Activated CD8-positive, alpha-beta T cell treated with anti-CD3 and anti-CD28 coated beads for 36 hours (primary cell): Measurements from ENCODE around the gene PRDM11. TPM values are rescaled to one million over a fixed set of nuclear protein-coding genes. Genes with fewer than 3 reads are reported as not detected.

Source experiments
- ATAC-seq: fragments of 200-7000 bp; cut with Tn5 transposase; one replicate; pipeline ENCODE4 v1.10.0; 2021; ENCODE audit warnings: mild to moderate bottlenecking, moderate library complexity
- CTCF ChIA-PET: fragments of 350-600 bp; sonication (Branson Sonifier 250); formaldehyde crosslinking; loops from one replicate; lab custom pipeline; 2021; ENCODE audit warnings: antibody characterized with exemption; lab: Charles Lee
- POLR2A ChIA-PET: fragments of 350-600 bp; sonication (Branson Sonifier 250); formaldehyde crosslinking; loops from one replicate; lab custom pipeline; 2021; ENCODE audit warnings: antibody characterized with exemption; lab: Charles Lee
- DNase-seq: peaks from one replicate; pipeline ENCODE4 v3.0.0-alpha.2; 2020
- H3K27ac Mint-ChIP-seq: one replicate; pipeline ENCODE4 v1.8.0; 2021; ENCODE audit warnings: mild to moderate bottlenecking, mixed read lengths
- H3K27me3 Mint-ChIP-seq: one replicate; pipeline ENCODE4 v1.8.0; 2021; ENCODE audit warnings: mixed read lengths
- H3K36me3 Mint-ChIP-seq: one replicate; pipeline ENCODE4 v1.8.0; 2021; ENCODE audit warnings: low read depth, mixed read lengths
- H3K4me1 Mint-ChIP-seq: one replicate; pipeline ENCODE4 v1.8.0; 2021; ENCODE audit warnings: low read depth, mixed read lengths
- H3K4me3 Mint-ChIP-seq: one replicate; pipeline ENCODE4 v1.8.0; 2021; ENCODE audit warnings: mild to moderate bottlenecking, moderate library complexity, mixed read lengths
- H3K9me3 Mint-ChIP-seq: one replicate; pipeline ENCODE4 v1.8.0; 2021; ENCODE audit warnings: mixed read lengths
- CTCF ChIP-seq: fragments of 200-600 bp; IDR thresholded peaks from one replicate; pipeline ENCODE4 v1.8.0; 2022; ENCODE audit warnings: antibody characterized with exemption, mild to moderate bottlenecking
- intact Hi-C: fragments of 100-400 bp; cut with micrococcal nuclease; formaldehyde crosslinking; loops from one replicate; pipeline ENCODE4 v1.10.0; 2022
- total RNA-seq, 2 experiments: library from RNA; stranded (reverse); gene quantifications; one replicate each; pipeline ENCODE4 v1.2.3, GENCODE V29; 2021

The PRDM11 gene
- total RNA-seq, 2 experiments from 2014 or later, result 2.6 to 3.5 TPM

DNA sequence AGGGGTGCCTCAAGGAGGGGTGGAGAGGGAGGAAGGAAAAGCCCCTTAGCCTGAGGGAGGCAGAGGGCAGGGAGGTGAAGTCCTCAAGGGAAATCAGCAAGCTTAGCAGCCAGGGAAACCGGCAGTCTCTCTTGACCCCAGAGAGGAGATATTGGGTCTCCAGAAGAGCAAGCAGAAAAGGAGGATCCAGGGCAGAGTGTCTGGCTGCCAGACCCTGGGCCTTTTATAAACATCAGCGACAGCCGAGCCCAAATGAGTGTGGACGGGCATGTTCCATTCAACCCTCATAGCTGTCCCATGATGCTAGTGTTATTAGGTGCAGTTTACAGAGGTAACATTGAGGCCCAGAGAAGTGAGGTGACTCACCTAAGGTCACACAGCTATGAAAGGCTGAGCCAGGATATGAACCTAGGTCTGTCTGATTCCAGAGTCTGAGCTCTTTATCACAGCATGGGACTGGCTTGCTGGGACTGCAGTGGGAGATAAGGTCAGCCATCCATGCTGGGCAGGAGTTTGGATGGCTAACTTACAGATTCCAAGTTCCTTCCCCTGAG is 9.3 kb downstream of the PRDM11 start:
- POLR2A ChIA-PET, result no interaction called here

GRCh38 chr11:45156201-45156600 is 9.8 kb downstream of the PRDM11 start:
- ChIA-PET POLR2A (no interaction called here), CTCF (interaction anchor here (1.1 kb wide), 1 partner anchor 220 kb away, joined by 3 read pairs; no protein-coding TSS in a partner anchor)
- intact Hi-C loops, result no loop called here
- Mint-ChIP-seq H3K4me1 (peaks cover 8% of the 10 kb centered on the region), H3K27ac (no peak overlapping the region), H3K36me3 (no peaks in the 10 kb centered on the region), H3K9me3 (no peaks in the 10 kb centered on the region), H3K4me3 (no peak overlapping the region), H3K27me3 (no peaks in the 10 kb centered on the region)
- DNase-seq (no peak), ATAC-seq (no peak)
- no peak for TF ChIP-seq CTCF

More for the DNA sequence above, 9.3 kb downstream of the PRDM11 start:
- no peak for TF ChIP-seq CTCF
- ATAC-seq (peak; percentile 51), DNase-seq (no peak)
- peaks cover 8% of the 10 kb centered on the region for H3K4me1 Mint-ChIP-seq
- no peak overlapping the region for H3K4me3 Mint-ChIP-seq
- H3K36me3 Mint-ChIP-seq, result no peaks in the 10 kb centered on the region
- CTCF ChIA-PET, result interaction anchor here (1.1 kb wide), 1 partner anchor 220 kb away, joined by 3 read pairs; no protein-coding TSS in a partner anchor
- H3K9me3 Mint-ChIP-seq, result no peaks in the 10 kb centered on the region
- intact Hi-C loops, result no loop called here
- H3K27me3 Mint-ChIP-seq, result no peaks in the 10 kb centered on the region
- no peak overlapping the region for H3K27ac Mint-ChIP-seq

- POLR2A ChIA-PET, result no interaction called here
- no peak for DNase-seq
- no peaks in the 10 kb centered on the region for H3K9me3 Mint-ChIP-seq
- no peak for ATAC-seq
- no peak overlapping the region for H3K4me3 Mint-ChIP-seq
- CTCF ChIA-PET, result no interaction called here
- H3K27me3 Mint-ChIP-seq, result no peaks in the 10 kb centered on the region
- no peak for TF ChIP-seq CTCF
- H3K36me3 Mint-ChIP-seq, result no peaks in the 10 kb centered on the region
- H3K4me1 Mint-ChIP-seq, result peaks cover 8% of the 10 kb centered on the region
- H3K27ac Mint-ChIP-seq, result no peak overlapping the region
- intact Hi-C loops, result no loop called here
Observed at GRCh38 chr11:45156741-45157140, 10.3 kb downstream of the PRDM11 start.

GRCh38 chr11:45157247-45158209 is 11.1 kb downstream of the PRDM11 start:
- ChIA-PET POLR2A (no interaction called here), CTCF (no interaction called here)
- DNase-seq, result no peak
- Mint-ChIP-seq H3K9me3 (no peaks in the 10 kb centered on the region), H3K36me3 (no peaks in the 10 kb centered on the region), H3K4me3 (no peak overlapping the region), H3K4me1 (peaks cover 10% of the 10 kb centered on the region), H3K27ac (no peak overlapping the region), H3K27me3 (no peaks in the 10 kb centered on the region)
- no peak for ATAC-seq
- intact Hi-C loops, result no loop called here
- TF ChIP-seq CTCF, result no peak

DNA sequence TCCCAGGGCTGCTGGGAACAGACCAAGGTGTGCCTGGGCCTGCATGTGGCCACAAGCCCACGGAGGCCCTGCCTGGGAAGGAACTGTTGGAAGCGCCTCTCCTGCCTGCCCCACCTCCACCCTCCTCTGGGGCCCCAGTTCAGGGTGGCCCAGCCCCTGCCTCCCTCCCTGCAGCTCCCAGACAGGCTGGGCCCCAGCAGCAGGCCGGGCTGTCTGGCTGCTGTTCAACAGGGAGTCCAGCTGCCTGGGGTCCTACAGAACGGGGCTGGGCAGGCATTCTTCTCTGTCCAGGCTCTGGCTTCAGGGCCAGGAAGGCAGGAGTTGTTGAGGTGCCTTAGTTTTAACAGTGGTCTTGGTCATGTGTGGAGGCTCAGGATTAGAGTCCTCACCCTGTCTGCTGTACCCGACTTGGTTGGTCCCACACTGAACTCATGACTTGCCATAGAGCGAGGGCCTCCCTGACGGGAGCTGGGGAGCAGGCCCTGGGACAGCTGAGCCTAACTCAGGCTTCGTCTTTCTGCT is 11.8 kb downstream of the PRDM11 start:
- no peak overlapping the region for H3K27ac Mint-ChIP-seq
- H3K27me3 Mint-ChIP-seq, result no peaks in the 10 kb centered on the region
- no peak for TF ChIP-seq CTCF
- ATAC-seq, result no peak
- DNase-seq, result no peak
- no peaks in the 10 kb centered on the region for H3K36me3 Mint-ChIP-seq
- ChIA-PET CTCF (no interaction called here), POLR2A (no interaction called here)
- intact Hi-C loops, result no loop called here
- H3K4me1 Mint-ChIP-seq, result peaks cover 11% of the 10 kb centered on the region
- no peak overlapping the region for H3K4me3 Mint-ChIP-seq
- no peaks in the 10 kb centered on the region for H3K9me3 Mint-ChIP-seq
